GM18519 (cell line): ENCODE measurements around the gene PSENEN.
"Not testable (repeated sequence)": the region's sequence is repeated elsewhere in the genome, so short reads cannot be mapped to it uniquely, and the experiment has no call there.

Source experiments
- ATAC-seq: cut with Tn5 transposase; IDR thresholded peaks from one replicate; pipeline ENCODE4 v1.9.1; 2021; ENCODE audit warnings: mild to moderate bottlenecking, moderate library complexity; ENCODE audit not compliant: unreplicated experiment, low FRiP score

Gene PSENEN

GRCh38 chr19:35768082-35768421 is 22.6 kb downstream of the PSENEN start:
- ATAC-seq, result no peak

GRCh38 chr19:35772362-35772761 is 26.9 kb downstream of the PSENEN start:
- ATAC-seq, result not testable (repeated sequence)

GRCh38 chr19:35773020-35773806 is 27.8 kb downstream of the PSENEN start:
- ATAC-seq, result no peak

DNA sequence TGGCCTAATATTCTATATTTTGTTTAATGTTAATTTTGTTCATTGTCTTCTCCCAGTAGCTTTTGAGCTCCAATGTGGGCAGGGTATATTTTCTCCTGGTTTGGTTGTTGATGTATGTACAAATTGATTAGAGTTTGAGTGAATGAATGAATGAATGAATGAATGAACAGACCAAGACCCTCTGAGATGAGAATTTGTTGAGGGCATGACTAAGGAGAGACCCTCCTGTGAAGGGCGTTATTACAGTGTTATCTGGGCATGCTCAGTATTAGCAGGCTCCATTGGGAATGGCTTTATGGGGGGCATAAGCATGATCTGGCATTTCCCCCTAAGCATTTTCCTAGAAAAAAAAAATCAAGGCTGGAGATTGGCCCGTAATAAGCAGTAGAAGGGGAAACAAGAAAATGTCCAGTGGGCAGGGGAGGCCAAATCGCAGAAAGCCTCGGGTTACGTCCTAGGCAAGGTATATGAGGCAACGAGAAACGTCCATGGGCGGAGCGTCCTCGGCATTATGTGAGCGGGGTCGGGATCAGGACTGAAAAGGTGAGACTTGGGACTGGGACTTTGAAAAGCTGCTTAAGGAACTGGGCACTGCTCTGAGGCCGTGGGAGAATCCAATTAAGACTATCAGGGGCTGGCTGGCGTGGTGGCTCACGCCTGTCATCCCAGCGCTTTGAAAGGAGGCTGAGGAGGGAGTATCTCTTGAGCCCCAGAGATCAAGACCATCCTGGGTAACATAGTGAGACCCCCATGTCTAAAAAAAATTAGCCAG is 29.0 kb downstream of the PSENEN start:
- no peak for ATAC-seq

GRCh38 chr19:35775046-35775297 is 29.5 kb downstream of the PSENEN start:
- no peak for ATAC-seq

DNA sequence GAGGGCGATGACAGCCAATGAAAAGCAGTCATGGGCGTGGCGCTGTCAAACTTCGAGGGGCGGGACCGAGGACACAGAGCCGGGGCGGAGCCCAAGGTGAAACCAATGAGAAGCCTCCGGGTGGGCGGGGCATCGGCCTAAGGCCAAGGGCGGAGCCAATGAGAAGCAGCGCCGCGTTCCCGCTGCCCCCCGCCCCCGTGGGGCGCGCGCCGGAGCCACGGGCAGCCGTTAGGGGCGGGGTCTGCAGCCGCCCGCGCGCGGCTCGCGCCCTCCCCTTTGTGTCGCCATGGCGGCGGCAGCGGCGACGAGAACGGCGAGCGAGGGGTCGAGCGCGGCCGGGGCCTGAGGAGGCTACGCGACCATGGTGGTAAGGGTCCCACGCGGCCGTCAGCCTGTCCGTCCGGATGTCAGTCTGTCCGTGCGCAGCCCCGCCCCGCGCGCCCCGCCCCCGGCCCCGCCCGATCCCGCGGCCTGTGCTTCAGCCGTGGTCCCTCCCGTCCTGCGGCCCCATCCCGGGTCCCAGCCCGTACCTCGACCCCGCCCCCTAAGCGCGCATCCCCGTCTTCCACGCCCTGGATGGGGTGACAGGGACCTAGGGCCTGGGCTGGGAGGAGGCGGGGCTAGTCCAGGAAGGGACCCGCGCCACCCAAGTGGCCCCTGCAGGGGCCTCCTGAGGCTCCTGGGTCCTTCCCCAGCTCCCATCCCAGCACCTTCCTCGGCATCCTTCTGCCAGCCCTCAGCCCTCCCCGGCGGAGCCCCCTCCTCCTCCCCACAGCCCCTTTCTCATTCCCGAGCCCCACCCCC is 30.0 kb downstream of the PSENEN start, which contains the start of gene ARHGAP33:
Gene ARHGAP33 (plus strand): TSS at position 267 of the 804 bp plus-strand sequence. CDS start 95 bp downstream, at position 362.
- ATAC-seq, result peak; percentile 84

- no peak for ATAC-seq
These were observed 30.8 kb downstream of the PSENEN start for GRCh38 chr19:35776102-35776788.

GRCh38 chr19:35777086-35777841 is 31.8 kb downstream of the PSENEN start:
- ATAC-seq, result no peak

DNA sequence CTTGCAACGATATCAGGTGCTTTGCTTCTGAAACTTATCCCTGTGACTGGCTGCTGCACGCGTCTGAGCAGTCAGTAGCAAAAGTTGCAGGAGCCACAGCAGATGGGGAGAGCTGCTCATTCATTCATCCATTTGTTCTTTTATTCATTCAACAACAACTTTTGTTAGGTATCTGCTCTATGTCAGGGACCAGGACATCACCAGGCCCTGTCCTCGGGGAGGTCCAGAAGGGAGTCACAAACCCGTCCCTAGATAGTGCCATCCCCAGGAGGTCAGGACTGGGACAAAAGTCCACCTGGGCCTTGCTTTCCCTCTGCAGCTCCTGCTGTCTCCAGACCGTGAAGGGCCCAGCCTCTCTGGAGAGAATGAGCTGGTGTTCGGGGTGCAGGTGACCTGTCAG is 32.5 kb downstream of the PSENEN start:
- no peak for ATAC-seq

GRCh38 chr19:35779033-35779432 is 33.6 kb downstream of the PSENEN start:
- ATAC-seq, result no peak

DNA sequence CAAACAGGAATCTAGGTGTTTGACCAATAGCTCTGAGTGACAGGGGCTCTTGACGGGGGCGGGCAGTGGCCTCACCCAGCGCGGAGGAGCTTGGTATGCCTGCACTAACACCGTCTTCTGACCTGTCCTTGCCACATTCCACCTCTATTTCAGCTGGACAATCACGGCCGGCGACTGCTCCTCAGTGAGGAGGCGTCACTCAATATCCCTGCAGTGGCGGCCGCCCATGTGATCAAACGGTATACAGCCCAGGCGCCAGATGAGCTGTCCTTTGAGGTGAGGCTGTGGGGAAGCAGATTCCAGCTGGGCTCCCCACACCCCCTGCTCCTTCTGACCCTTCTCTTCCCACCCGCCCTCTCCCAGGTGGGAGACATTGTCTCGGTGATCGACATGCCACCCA is 34.6 kb downstream of the PSENEN start:
- no peak for ATAC-seq

GRCh38 chr19:35780717-35781116 is 35.3 kb downstream of the PSENEN start:
- no peak for ATAC-seq

GRCh38 chr19:35781650-35782049 is 36.2 kb downstream of the PSENEN start:
- no peak for ATAC-seq

GRCh38 chr19:35782589-35782988 is 37.1 kb downstream of the PSENEN start:
- ATAC-seq, result no peak

- no peak for ATAC-seq
These were observed 38.3 kb downstream of the PSENEN start for GRCh38 chr19:35783469-35784434.

GRCh38 chr19:35784503-35785338 is 39.3 kb downstream of the PSENEN start:
- ATAC-seq, result no peak

- ATAC-seq, result no peak
These were observed 39.8 kb downstream of the PSENEN start for GRCh38 chr19:35785339-35785627.
